ENCODE measurements around the gene RNU5B-1. TPM values are rescaled to one million over a fixed set of nuclear protein-coding genes. Genes with fewer than 3 reads are reported as not detected.

Gene RNU5B-1
- total and polyA plus RNA-seq, 2 of the 4 experiments (the other 2 are of a cell fraction) = not detected

DNA sequence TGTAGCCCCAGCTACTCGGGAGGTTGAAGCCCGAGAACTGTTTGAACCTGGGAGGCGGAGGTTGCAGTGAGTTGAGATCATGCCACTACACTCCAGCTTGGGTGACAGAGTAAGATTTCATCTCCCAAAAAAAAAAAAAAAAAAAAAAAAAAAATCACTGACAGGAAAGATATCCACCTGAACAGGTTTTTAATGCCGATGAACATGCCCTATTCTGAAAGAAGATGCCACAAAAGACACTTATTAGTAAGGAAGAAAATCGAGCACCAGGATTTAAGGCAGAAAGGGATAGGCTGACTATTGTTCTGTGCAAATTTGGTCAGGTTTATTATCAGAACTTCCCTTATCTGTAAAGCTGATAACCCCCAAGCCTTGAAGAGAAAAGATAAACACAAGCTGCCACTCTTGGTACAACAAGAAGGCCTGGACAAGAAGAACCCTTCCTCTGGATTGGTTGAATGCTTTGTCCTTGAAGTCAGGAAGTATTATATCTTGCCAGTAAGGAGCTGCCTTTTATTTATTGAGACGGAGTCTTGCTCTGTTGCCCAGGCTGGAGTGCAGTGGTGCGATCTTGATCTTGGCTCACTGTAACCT is 15.1 kb upstream of the RNU5B-1 start:
- peaks cover 7% of the 10 kb centered on the region for H3K27me3 ChIP-seq (ENCODE audit: control insufficient read depth, insufficient read depth, low read length)
- intact Hi-C loops (cut with micrococcal nuclease) (no loop called here), in situ Hi-C loops (cut with MboI; ENCODE audit: low sequenced_read_pairs) (no loop called here), dilution Hi-C loops (cut with HindIII; ENCODE audit: low sequenced_read_pairs, unreplicated experiment) (no loop called here)
- no peaks in the 10 kb centered on the region for H4K20me1 ChIP-seq (ENCODE audit: insufficient read depth, low read length)
- no peak overlapping the region for H3K4me2 ChIP-seq (ENCODE audit: low read depth, low read length)
- TF ChIP-seq, protein P1, sequence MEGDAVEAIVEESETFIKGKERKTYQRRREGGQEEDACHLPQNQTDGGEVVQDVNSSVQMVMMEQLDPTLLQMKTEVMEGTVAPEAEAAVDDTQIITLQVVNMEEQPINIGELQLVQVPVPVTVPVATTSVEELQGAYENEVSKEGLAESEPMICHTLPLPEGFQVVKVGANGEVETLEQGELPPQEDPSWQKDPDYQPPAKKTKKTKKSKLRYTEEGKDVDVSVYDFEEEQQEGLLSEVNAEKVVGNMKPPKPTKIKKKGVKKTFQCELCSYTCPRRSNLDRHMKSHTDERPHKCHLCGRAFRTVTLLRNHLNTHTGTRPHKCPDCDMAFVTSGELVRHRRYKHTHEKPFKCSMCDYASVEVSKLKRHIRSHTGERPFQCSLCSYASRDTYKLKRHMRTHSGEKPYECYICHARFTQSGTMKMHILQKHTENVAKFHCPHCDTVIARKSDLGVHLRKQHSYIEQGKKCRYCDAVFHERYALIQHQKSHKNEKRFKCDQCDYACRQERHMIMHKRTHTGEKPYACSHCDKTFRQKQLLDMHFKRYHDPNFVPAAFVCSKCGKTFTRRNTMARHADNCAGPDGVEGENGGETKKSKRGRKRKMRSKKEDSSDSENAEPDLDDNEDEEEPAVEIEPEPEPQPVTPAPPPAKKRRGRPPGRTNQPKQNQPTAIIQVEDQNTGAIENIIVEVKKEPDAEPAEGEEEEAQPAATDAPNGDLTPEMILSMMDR (conservative IDR thresholded peaks at IDR 0.05; ENCODE audit: low read depth, low read length) = no peak
- no peak for TF ChIP-seq FOS (IDR thresholded peaks at IDR 0.05; ENCODE audit: low read depth, low read length)
- TF ChIP-seq RCOR1 (IDR thresholded peaks at IDR 0.05; ENCODE audit: insufficient replicate concordance, low read length) = no peak
- no peak for TF ChIP-seq SMC3 (IDR thresholded peaks at IDR 0.05; ENCODE audit: low read depth, low read length)
- TF ChIP-seq MAFK (IDR thresholded peaks at IDR 0.05; ENCODE audit: low read depth, low read length) = no peak
- TF ChIP-seq CEBPB (IDR thresholded peaks at IDR 0.05; ENCODE audit: low read depth, low read length) = no peak
- TF ChIP-seq MAZ (IDR thresholded peaks at IDR 0.05; ENCODE audit: borderline replicate concordance, low read depth, low read length) = no peak
- TF ChIP-seq RAD21 (IDR thresholded peaks at IDR 0.05; ENCODE audit: low read length) = no peak
- no peak for TF ChIP-seq RFX5 (IDR thresholded peaks at IDR 0.05; ENCODE audit: low read depth, low read length)
- no peak overlapping the region for H2BK20ac ChIP-seq (ENCODE audit: low read depth, low read length)
- H2AFZ ChIP-seq (replicated peaks; ENCODE audit: low read length, poor library complexity) = no peak overlapping the region
- no peak for ATAC-seq (ENCODE audit: low read depth)
- H4K8ac ChIP-seq (ENCODE audit: low read depth in 2 of 2, low read length in 2 of 2) = no peak overlapping the region
- no peak overlapping the region for H3K18ac ChIP-seq (ENCODE audit: low read depth, low read length)
- ChIA-PET POLR2A (ENCODE audit: unreplicated experiment) (no interaction called here), CTCF (no interaction called here)
- H2AK9ac ChIP-seq (replicated peaks; ENCODE audit: low read depth, low read length, poor library complexity) = no peak overlapping the region
- H3K27ac ChIP-seq (ENCODE audit: insufficient read depth, low read length) = no peak overlapping the region
- H4K5ac ChIP-seq (ENCODE audit: low read depth, low read length) = no peak overlapping the region
- no peak overlapping the region for H3K4ac ChIP-seq (ENCODE audit: low read depth, low read length)
- no peaks in the 10 kb centered on the region for H3K36me3 ChIP-seq (ENCODE audit: control insufficient read depth, insufficient read depth, low read length)
- no peak overlapping the region for H3K4me3 ChIP-seq (ENCODE audit: insufficient read depth, low read depth, low read length)
- peaks cover 0 to 7% of the 10 kb centered on the region in 2 experiments; a peak in 3 of 4 replicates for H3K79me1 ChIP-seq (ENCODE audit: low read depth in 1 of 2, low read length in 2 of 2)
- DNase-seq = no peak
- WGBS, 2 experiments (ENCODE audit: extremely low coverage in 2 of 2, insufficient read length in 1 of 2) = no CpG with 5 or more reads among the region's 7 CpGs
- H3K4me1 ChIP-seq (ENCODE audit: control insufficient read depth, insufficient read depth, low read length) = peaks cover 11% of the 10 kb centered on the region
- H3K9me1 ChIP-seq (ENCODE audit: insufficient read depth, low read length) = 0 out of 2 replicates have a peak, but pooled peaks cover 3% of the 10 kb centered on the region
- no peak overlapping the region for H4K91ac ChIP-seq (ENCODE audit: insufficient read depth, low read depth, low read length)
- no peak overlapping the region for H2BK5ac ChIP-seq (ENCODE audit: low read depth, low read length, poor library complexity, severe bottlenecking)
- no peak overlapping the region for H2BK15ac ChIP-seq (ENCODE audit: low read depth, low read length)
- BruUV-seq (replicated peaks) = no TSS peak
- no peak overlapping the region for H2AK5ac ChIP-seq (ENCODE audit: low read depth, low read length)
- H3K9ac ChIP-seq (ENCODE audit: low read depth, low read length) = no peak overlapping the region
- no peak overlapping the region for H3K14ac ChIP-seq (replicated peaks; ENCODE audit: low read depth, low read length)
- H3K56ac ChIP-seq (ENCODE audit: extremely low read depth, insufficient read depth, low read length) = no peak overlapping the region
- H3K23ac ChIP-seq (ENCODE audit: low read depth, low read length) = no peak overlapping the region
- H2BK120ac ChIP-seq (ENCODE audit: low read depth, low read length) = no peak overlapping the region
- no peaks in the 10 kb centered on the region for H3K9me3 ChIP-seq (ENCODE audit: control insufficient read depth, insufficient read depth, low read length)
